Parathyroid adenoma (tissue), 2 donors: ENCODE results near the gene BRAF.
A peak's percentile ranks its signal among the peaks of the same experiment; 100 is the strongest.
"Not testable (repeated sequence)": the region's sequence is repeated elsewhere in the genome, so short reads cannot be mapped to it uniquely, and the experiment has no call there.

Experiments
- H2AFZ ChIP-seq: fragments of 300-600 bp; sonication (generic); one replicate; pipeline ENCODE4 v1.7.0; 2017; ENCODE audit warnings: antibody characterized with exemption, mild to moderate bottlenecking
- H3K27ac ChIP-seq: fragments of 300-600 bp; sonication (generic); one replicate; pipeline ENCODE4 v1.7.0; 2017
- H3K27me3 ChIP-seq: fragments of 300-600 bp; sonication (generic); one replicate; pipeline ENCODE4 v1.7.0; 2017; ENCODE audit warnings: low read length; ENCODE audit not compliant: control insufficient read depth, insufficient read depth
- H3K36me3 ChIP-seq: fragments of 300-600 bp; sonication (generic); one replicate; pipeline ENCODE4 v1.7.0; 2017; ENCODE audit warnings: low read length; ENCODE audit not compliant: control insufficient read depth, insufficient read depth
- H3K4me1 ChIP-seq: fragments of 300-600 bp; sonication (generic); one replicate; pipeline ENCODE4 v1.7.0; 2017; ENCODE audit warnings: control low read depth
- H3K4me2 ChIP-seq: fragments of 300-600 bp; sonication (generic); one replicate; pipeline ENCODE4 v1.7.0; 2017; ENCODE audit warnings: low read length
- H3K4me3 ChIP-seq: fragments of 300-600 bp; sonication (generic); one replicate; pipeline ENCODE4 v1.7.0; 2017; ENCODE audit warnings: low read depth, low read length
- H3K79me2 ChIP-seq: fragments of 300-600 bp; sonication (generic); one replicate; pipeline ENCODE4 v1.7.0; 2017; ENCODE audit warnings: control low read depth
- H3K9ac ChIP-seq: fragments of 300-600 bp; sonication (generic); one replicate; pipeline ENCODE4 v1.7.0; 2017; ENCODE audit warnings: mild to moderate bottlenecking
- H3K9me3 ChIP-seq: fragments of 300-600 bp; sonication (generic); one replicate; pipeline ENCODE4 v1.7.0; 2017; ENCODE audit warnings: low read length; ENCODE audit not compliant: control insufficient read depth
- CTCF ChIP-seq: fragments of 300-600 bp; sonication (generic); IDR thresholded peaks from one replicate; pipeline ENCODE4 v1.7.0; 2017; ENCODE audit warnings: antibody characterized with exemption, mild to moderate bottlenecking
- donor health status: primary hyperparathyroidism.

Gene BRAF

GRCh38 chr7:140829720-140830119 is 95.0 kb downstream of the BRAF start:
- H3K27ac ChIP-seq = no peak overlapping the region
- H3K9ac ChIP-seq = no peak overlapping the region
- no peaks in the 10 kb centered on the region for H3K36me3 ChIP-seq
- no peak overlapping the region for H2AFZ ChIP-seq
- H3K4me1 ChIP-seq = no peaks in the 10 kb centered on the region
- no peak overlapping the region for H3K4me2 ChIP-seq
- H3K4me3 ChIP-seq = no peak overlapping the region
- H3K9me3 ChIP-seq = no peaks in the 10 kb centered on the region
- peaks cover 11% of the 10 kb centered on the region for H3K79me2 ChIP-seq
- TF ChIP-seq CTCF = no peak
- H3K27me3 ChIP-seq = no peaks in the 10 kb centered on the region

- Histone ChIP-seq H3K36me3 (no peaks in the 10 kb centered on the region), H3K79me2 (peaks cover 9% of the 10 kb centered on the region), H3K9me3 (no peaks in the 10 kb centered on the region), H3K9ac (no peak overlapping the region), H3K4me2 (no peak overlapping the region), H3K27ac (no peak overlapping the region), H3K4me1 (no peaks in the 10 kb centered on the region), H2AFZ (no peak overlapping the region), H3K4me3 (no peak overlapping the region), H3K27me3 (no peaks in the 10 kb centered on the region)
- no peak for TF ChIP-seq CTCF
Measured at GRCh38 chr7:140828741-140829140, 96.0 kb downstream of the BRAF start.

- not testable (repeated sequence) for H3K79me2 ChIP-seq
Measured at GRCh38 chr7:140817383-140817782, 107.3 kb downstream of the BRAF start.

GRCh38 chr7:140810830-140811556 is 113.7 kb downstream of the BRAF start:
- Histone ChIP-seq H3K36me3 (no peaks in the 10 kb centered on the region), H3K27ac (no peak overlapping the region), H3K9ac (no peak overlapping the region), H3K4me2 (no peak overlapping the region), H2AFZ (no peak overlapping the region), H3K4me1 (peaks cover 7% of the 10 kb centered on the region), H3K4me3 (no peak overlapping the region), H3K79me2 (peaks cover 5% of the 10 kb centered on the region), H3K9me3 (no peaks in the 10 kb centered on the region), H3K27me3 (no peaks in the 10 kb centered on the region)
- TF ChIP-seq CTCF = peak; percentile 78

More at GRCh38 chr7:140817383-140817782, 107.3 kb downstream of the BRAF start:
- not testable (repeated sequence) for H2AFZ ChIP-seq, H3K4me1 ChIP-seq, H3K9ac ChIP-seq, H3K27me3 ChIP-seq, H3K4me3 ChIP-seq, H3K9me3 ChIP-seq, H3K36me3 ChIP-seq, H3K4me2 ChIP-seq, H3K27ac ChIP-seq

- Histone ChIP-seq H3K9me3 (no peaks in the 10 kb centered on the region), H3K4me1 (peaks cover 7% of the 10 kb centered on the region), H3K9ac (no peak overlapping the region), H3K27me3 (no peaks in the 10 kb centered on the region), H3K27ac (no peak overlapping the region), H3K79me2 (peaks cover 5% of the 10 kb centered on the region), H3K4me2 (no peak overlapping the region), H2AFZ (no peak overlapping the region), H3K36me3 (no peaks in the 10 kb centered on the region), H3K4me3 (no peak overlapping the region)
- no peak for TF ChIP-seq CTCF
Measured at GRCh38 chr7:140810385-140810784, 114.3 kb downstream of the BRAF start.
